Osteocyte (in vitro differentiated cells): ENCODE measurements around the gene BLTP3B. TPM values are rescaled to one million over a fixed set of nuclear protein-coding genes. Genes with fewer than 3 reads are reported as not detected.

Experiments
- DNase-seq: peaks from one replicate; pipeline ENCODE4 v3.0.0; 2021; ENCODE audit warnings: mixed read lengths; ENCODE audit not compliant: unreplicated experiment; ENCODE audit errors: extremely low spot score
- H3K27ac Mint-ChIP-seq: one replicate; pipeline ENCODE4 v1.8.0; 2021; ENCODE audit warnings: mild to moderate bottlenecking, mixed read lengths; ENCODE audit not compliant: unreplicated experiment
- H3K27me3 Mint-ChIP-seq: one replicate; pipeline ENCODE4 v1.8.0; 2021; ENCODE audit warnings: mixed read lengths; ENCODE audit not compliant: unreplicated experiment
- H3K36me3 Mint-ChIP-seq: one replicate; pipeline ENCODE4 v1.8.0; 2021; ENCODE audit warnings: mixed read lengths; ENCODE audit not compliant: unreplicated experiment
- H3K4me1 Mint-ChIP-seq: one replicate; pipeline ENCODE4 v1.8.0; 2021; ENCODE audit warnings: mixed read lengths; ENCODE audit not compliant: unreplicated experiment
- H3K4me3 Mint-ChIP-seq: one replicate; pipeline ENCODE4 v1.8.0; 2021; ENCODE audit warnings: mild to moderate bottlenecking, moderate library complexity, mixed read lengths; ENCODE audit not compliant: unreplicated experiment
- H3K9me3 Mint-ChIP-seq: one replicate; pipeline ENCODE4 v1.8.0; 2021; ENCODE audit warnings: mixed read lengths; ENCODE audit not compliant: unreplicated experiment
- CTCF ChIP-seq: fragments of 200-600 bp; sonication (generic); IDR thresholded peaks from 2 replicates; pipeline ENCODE4 v1.5.0; 2021; ENCODE audit warnings: antibody characterized with exemption, mild to moderate bottlenecking, moderate library complexity
- microRNA-seq: library from miRNA; unstranded; fragments of <30 nt; microRNA quantifications from one replicate; pipeline ENCODE4 v1.1.0, GENCODE V29; 2020; ENCODE audit not compliant: unreplicated experiment
- total RNA-seq: library from RNA; stranded (reverse); gene quantifications from 2 replicates; pipeline ENCODE4 v1.2.1, GENCODE V29; 2021

The BLTP3B gene
- total RNA-seq, 1 donor from 2014 or later, result 16.2 TPM

- Mint-ChIP-seq H3K36me3 (peaks cover 17% of the 10 kb centered on the region), H3K9me3 (peaks cover 7% of the 10 kb centered on the region), H3K27me3 (no peaks in the 10 kb centered on the region), H3K4me3 (no peak overlapping the region), H3K4me1 (peaks cover 8% of the 10 kb centered on the region), H3K27ac (no peak overlapping the region)
- no peak for TF ChIP-seq CTCF
- no peak for DNase-seq
These were observed 32.4 kb downstream of the BLTP3B start for GRCh38 chr12:100110276-100110675.

- Mint-ChIP-seq H3K27me3 (no peaks in the 10 kb centered on the region), H3K4me3 (no peak overlapping the region), H3K4me1 (no peaks in the 10 kb centered on the region), H3K36me3 (peaks cover 17% of the 10 kb centered on the region), H3K27ac (no peak overlapping the region), H3K9me3 (peaks cover 7% of the 10 kb centered on the region)
- no peak for TF ChIP-seq CTCF
- DNase-seq, result no peak
These were observed 35.8 kb downstream of the BLTP3B start for GRCh38 chr12:100106861-100107260.

- peaks cover 19% of the 10 kb centered on the region for H3K36me3 Mint-ChIP-seq
- H3K9me3 Mint-ChIP-seq, result peaks cover 7% of the 10 kb centered on the region
- no peak overlapping the region for H3K4me3 Mint-ChIP-seq
- TF ChIP-seq CTCF, result no peak
- no peaks in the 10 kb centered on the region for H3K27me3 Mint-ChIP-seq
- H3K4me1 Mint-ChIP-seq, result no peaks in the 10 kb centered on the region
- H3K27ac Mint-ChIP-seq, result no peak overlapping the region
- DNase-seq, result no peak
These were observed 37.0 kb downstream of the BLTP3B start for GRCh38 chr12:100105661-100106060.

GRCh38 chr12:100101000-100101399, 41.7 kb downstream of the BLTP3B start:
- DNase-seq, result no peak
- Mint-ChIP-seq H3K9me3 (no peaks in the 10 kb centered on the region), H3K27ac (no peak overlapping the region), H3K4me1 (no peaks in the 10 kb centered on the region), H3K36me3 (peaks cover 10% of the 10 kb centered on the region), H3K27me3 (no peaks in the 10 kb centered on the region), H3K4me3 (no peak overlapping the region)
- TF ChIP-seq CTCF, result no peak

Small RNA genes lying within 50 kb of the gene (microRNA-seq; reads per million reads assigned to microRNA genes)
- not detected for gene MIR1827

Other genes with a start within 250 kb of the BLTP3B start
- 0.29 and 0.70 TPM in 2 replicates for gene ANKS1B, start 157.9 kb downstream of the BLTP3B start, total RNA-seq
- gene ACTR6, start 57.9 kb upstream of the BLTP3B start, total RNA-seq, result 20.2 and 26.1 TPM in 2 replicates
- 1.4 TPM in 2 replicates for gene DEPDC4, start 124.2 kb upstream of the BLTP3B start, total RNA-seq
- gene SCYL2, start 124.3 kb upstream of the BLTP3B start, total RNA-seq, result 47.3 and 48.4 TPM in 2 replicates
- not detected in 2 replicates for gene SLC17A8, start 214.2 kb upstream of the BLTP3B start, total RNA-seq